ENCODE results near the gene GRB10. TPM values are rescaled to one million over a fixed set of nuclear protein-coding genes. Genes with fewer than 3 reads are reported as not detected.

Gene GRB10
- total and polyA plus RNA-seq, 2 donors (not counting 3 experiments of a cell fraction or from before 2014, with no cell fraction given) = 43.7 to 240 TPM

GRCh38 chr7:50614721-50615518, 167.8 kb downstream of the GRB10 start:
- no peak for FAIRE-seq
- no peak overlapping the region for H3K27ac ChIP-seq (ENCODE audit: insufficient read depth, low read depth, low read length)
- no peak overlapping the region for H3K4me2 ChIP-seq (ENCODE audit: insufficient read depth, low read length)
- TF ChIP-seq FOS (IDR thresholded peaks at IDR 0.05; ENCODE audit: borderline replicate concordance, insufficient read depth, low read length) (no peak), POLR2AphosphoS5 (IDR thresholded peaks at IDR 0.05; ENCODE audit: insufficient read depth, low read depth, low read length) (no peak), EZH2 (IDR thresholded peaks at IDR 0.05; ENCODE audit: borderline replicate concordance, low read depth, low read length, severe bottlenecking) (no peak), MAX (IDR thresholded peaks at IDR 0.05; ENCODE audit: insufficient read depth, insufficient read length) (no peak), GATA2 (IDR thresholded peaks at IDR 0.05; ENCODE audit: insufficient read depth, insufficient read length, low read depth, low read length) (no peak), MYC (IDR thresholded peaks at IDR 0.05; ENCODE audit: low read depth, low read length) (no peak), JUN (IDR thresholded peaks at IDR 0.05; ENCODE audit: borderline replicate concordance, insufficient read depth, insufficient read length, low read depth) (no peak), POLR2A (IDR thresholded peaks at IDR 0.05; ENCODE audit: low read depth, low read length) (no peak)
- TF ChIP-seq, protein P1, sequence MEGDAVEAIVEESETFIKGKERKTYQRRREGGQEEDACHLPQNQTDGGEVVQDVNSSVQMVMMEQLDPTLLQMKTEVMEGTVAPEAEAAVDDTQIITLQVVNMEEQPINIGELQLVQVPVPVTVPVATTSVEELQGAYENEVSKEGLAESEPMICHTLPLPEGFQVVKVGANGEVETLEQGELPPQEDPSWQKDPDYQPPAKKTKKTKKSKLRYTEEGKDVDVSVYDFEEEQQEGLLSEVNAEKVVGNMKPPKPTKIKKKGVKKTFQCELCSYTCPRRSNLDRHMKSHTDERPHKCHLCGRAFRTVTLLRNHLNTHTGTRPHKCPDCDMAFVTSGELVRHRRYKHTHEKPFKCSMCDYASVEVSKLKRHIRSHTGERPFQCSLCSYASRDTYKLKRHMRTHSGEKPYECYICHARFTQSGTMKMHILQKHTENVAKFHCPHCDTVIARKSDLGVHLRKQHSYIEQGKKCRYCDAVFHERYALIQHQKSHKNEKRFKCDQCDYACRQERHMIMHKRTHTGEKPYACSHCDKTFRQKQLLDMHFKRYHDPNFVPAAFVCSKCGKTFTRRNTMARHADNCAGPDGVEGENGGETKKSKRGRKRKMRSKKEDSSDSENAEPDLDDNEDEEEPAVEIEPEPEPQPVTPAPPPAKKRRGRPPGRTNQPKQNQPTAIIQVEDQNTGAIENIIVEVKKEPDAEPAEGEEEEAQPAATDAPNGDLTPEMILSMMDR (IDR thresholded peaks at IDR 0.05; ENCODE audit: extremely low read depth in 1 of 2, insufficient read depth in 1 of 2, low read depth in 1 of 2, low read length in 2 of 2) = no peak
- no peak overlapping the region for H3K4me3 ChIP-seq (replicated peaks in 1 of 3; ENCODE audit: insufficient read depth in 1 of 3, low read depth in 1 of 3, low read length in 3 of 3)
- H3K79me2 ChIP-seq (ENCODE audit: control insufficient read depth, insufficient read depth, low read length) = peaks cover 9% of the 10 kb centered on the region
- H3K9me1 ChIP-seq (replicated peaks; ENCODE audit: control insufficient read depth, extremely low read depth, insufficient read depth, low read length) = no peaks in the 10 kb centered on the region
- H4K20me1 ChIP-seq (replicated peaks; ENCODE audit: control insufficient read depth, extremely low read depth, insufficient read depth, low read length) = no peaks in the 10 kb centered on the region
- ChIA-PET POLR2A (no interaction called here), CTCF (interaction anchor here (1.0 to 2.7 kb wide), 5 partner anchors 147 to 548 kb away, joined by 3 to 16 read pairs (median 7); no protein-coding TSS in a partner anchor)
- no peak overlapping the region for H2AFZ ChIP-seq (ENCODE audit: low read depth, low read length)
- H3K9ac ChIP-seq (replicated peaks; ENCODE audit: extremely low read depth, insufficient read depth, low read length) = no peak overlapping the region
- DNase-seq (ENCODE audit: low read depth, low spot score) = no peak
- intact Hi-C loops (cut with micrococcal nuclease) = loop anchor here (5.0 kb wide), 1 partner anchor 148 kb away; no protein-coding TSS in a partner anchor
- no TSS peak for BruUV-seq (replicated peaks)
- peaks cover 30% of the 10 kb centered on the region for H3K4me1 ChIP-seq (ENCODE audit: control insufficient read depth, extremely low read depth, insufficient read depth, low read length)
- H3K9me3 ChIP-seq (replicated peaks; ENCODE audit: control insufficient read depth, insufficient read depth, low read length) = no peaks in the 10 kb centered on the region
- peaks cover 24 to 66% of the 10 kb centered on the region in 2 experiments for H3K36me3 ChIP-seq (ENCODE audit: control insufficient read depth in 2 of 2, extremely low read depth in 1 of 2, insufficient read depth in 2 of 2, low read length in 2 of 2)
- dilution Hi-C loops (cut with MboI; ENCODE audit: extremely low pct_ligation_motif_present, low sequenced_read_pairs) = no loop called here
- H3K27me3 ChIP-seq (ENCODE audit: control insufficient read depth in 2 of 2, insufficient read depth in 2 of 2, low read length in 2 of 2) = no peaks in the 10 kb centered on the region

All from endothelial cell of umbilical vein (primary cell).